Left ventricle myocardium inferior (tissue), 1 donor: ENCODE data around the gene GNAT1. TPM values are rescaled to one million over a fixed set of nuclear protein-coding genes. Genes with fewer than 3 reads are reported as not detected.
"Not testable (repeated sequence)": the region's sequence is repeated elsewhere in the genome, so short reads cannot be mapped to it uniquely, and the experiment has no call there.

ENCODE experiments used
- DNase-seq: peaks from one replicate; pipeline ENCODE4 v3.0.0-alpha.2; 2020
- H3K27ac ChIP-seq: fragments of 200-600 bp; replicated peaks from 2 replicates; pipeline ENCODE4 v1.8.0; 2021
- H3K27me3 ChIP-seq: fragments of 200-600 bp; 2 replicates; pipeline ENCODE4 v1.8.0; 2021; ENCODE audit warnings: low read depth
- H3K36me3 ChIP-seq: fragments of 200-600 bp; 2 replicates; pipeline ENCODE4 v1.8.0; 2021
- H3K4me1 ChIP-seq: fragments of 200-600 bp; 2 replicates; pipeline ENCODE4 v1.8.0; 2021
- H3K4me3 ChIP-seq: fragments of 200-600 bp; 2 replicates; pipeline ENCODE4 v1.8.0; 2021; ENCODE audit warnings: mild to moderate bottlenecking, moderate library complexity
- H3K9me3 ChIP-seq: fragments of 200-600 bp; replicated peaks from 2 replicates; pipeline ENCODE4 v1.8.0; 2021
- CTCF ChIP-seq: fragments of 200-600 bp; IDR thresholded peaks from 2 replicates; pipeline ENCODE4 v1.8.0; 2021; ENCODE audit warnings: antibody characterized with exemption, mild to moderate bottlenecking, borderline replicate concordance
- intact Hi-C: fragments of 100-400 bp; cut with micrococcal nuclease; formaldehyde crosslinking; loops from one replicate; pipeline ENCODE4 v1.11.0; 2022
- total RNA-seq: library from RNA; stranded (reverse); fragmentation: NEBNext Ultra II Directional; extraction: Animal tissue kit (Norgen Biotek cat#: 25700); gene quantifications from one replicate; pipeline ENCODE4 v1.2.1, GENCODE V29; 2021
- donor health status: DM: no; HTN: yes; CAD: no; lungs with severe emphysema.

GNAT1 gene
- total RNA-seq, 1 donor from 2014 or later = not detected

GRCh38 chr3:50208677-50209344 is 17.4 kb downstream of the GNAT1 start:
- no peak for TF ChIP-seq CTCF
- intact Hi-C loops = no loop called here
- no peak overlapping the region for H3K27ac ChIP-seq
- H3K36me3 ChIP-seq = no peaks in the 10 kb centered on the region
- no peaks in the 10 kb centered on the region for H3K9me3 ChIP-seq
- DNase-seq = peak; percentile 36
- peaks cover 23% of the 10 kb centered on the region for H3K27me3 ChIP-seq
- no peak overlapping the region for H3K4me3 ChIP-seq
- peaks cover 30% of the 10 kb centered on the region for H3K4me1 ChIP-seq

GRCh38 chr3:50210176-50210509 is 18.7 kb downstream of the GNAT1 start:
- Histone ChIP-seq H3K36me3 (no peaks in the 10 kb centered on the region), H3K27ac (no peak overlapping the region), H3K4me1 (peaks cover 21% of the 10 kb centered on the region), H3K27me3 (peaks cover 9% of the 10 kb centered on the region), H3K9me3 (no peaks in the 10 kb centered on the region), H3K4me3 (no peak overlapping the region)
- intact Hi-C loops = no loop called here
- no peak for TF ChIP-seq CTCF
- DNase-seq = no peak

- DNase-seq = no peak
- no peak overlapping the region for H3K27ac ChIP-seq
These were observed 19.3 kb downstream of the GNAT1 start for GRCh38 chr3:50210510-50211367.

GRCh38 chr3:50211368-50211717 is 19.9 kb downstream of the GNAT1 start:
- intact Hi-C loops, H3K27ac ChIP-seq, H3K36me3 ChIP-seq, H3K9me3 ChIP-seq, H3K27me3 ChIP-seq, H3K4me3 ChIP-seq, DNase-seq, H3K4me1 ChIP-seq: not testable (repeated sequence)

More at GRCh38 chr3:50210510-50211367, 19.3 kb downstream of the GNAT1 start:
- Histone ChIP-seq H3K4me1 (peaks cover 15% of the 10 kb centered on the region), H3K36me3 (no peaks in the 10 kb centered on the region), H3K9me3 (no peaks in the 10 kb centered on the region), H3K4me3 (no peak overlapping the region), H3K27me3 (peaks cover 3% of the 10 kb centered on the region)
- intact Hi-C loops = no loop called here
- TF ChIP-seq CTCF = no peak

GRCh38 chr3:50211930-50212329 is 20.5 kb downstream of the GNAT1 start:
- no peaks in the 10 kb centered on the region for H3K27me3 ChIP-seq
- H3K9me3 ChIP-seq = no peaks in the 10 kb centered on the region
- intact Hi-C loops = no loop called here
- no peaks in the 10 kb centered on the region for H3K36me3 ChIP-seq
- no peak overlapping the region for H3K27ac ChIP-seq
- peaks cover 3% of the 10 kb centered on the region for H3K4me1 ChIP-seq
- DNase-seq = no peak
- no peak for TF ChIP-seq CTCF
- no peak overlapping the region for H3K4me3 ChIP-seq

- no peaks in the 10 kb centered on the region for H3K9me3 ChIP-seq
- H3K27ac ChIP-seq = no peak overlapping the region
- no peak for DNase-seq
- no peak overlapping the region for H3K4me3 ChIP-seq
- no peak for TF ChIP-seq CTCF
- H3K27me3 ChIP-seq = no peaks in the 10 kb centered on the region
- no peaks in the 10 kb centered on the region for H3K4me1 ChIP-seq
- intact Hi-C loops = no loop called here
- H3K36me3 ChIP-seq = no peaks in the 10 kb centered on the region
These were observed 21.1 kb downstream of the GNAT1 start for GRCh38 chr3:50212502-50212901.
